GM19035 (cell line): ENCODE data around the gene UCN.

Experiments used
- ATAC-seq: cut with Tn5 transposase; IDR thresholded peaks from one replicate; pipeline ENCODE4 v1.9.1; 2021; ENCODE audit not compliant: unreplicated experiment

UCN gene

GRCh38 chr2:27262379-27263286, 45.6 kb downstream of the UCN start, which contains the start of gene SLC30A3:
Gene SLC30A3, minus strand, starts transcription at chr2:27263047. Its CDS starts 141 bp downstream, at chr2:27262906.
- ATAC-seq: no peak

- ATAC-seq: no peak
These were observed 46.3 kb downstream of the UCN start for GRCh38 chr2:27261926-27262298.

- ATAC-seq: no peak
These were observed 46.9 kb downstream of the UCN start for GRCh38 chr2:27261241-27261925.

- ATAC-seq: no peak
These were observed 50.2 kb downstream of the UCN start for GRCh38 chr2:27258051-27258450.
